ENCODE data around the gene SUCO.
"Not testable (repeated sequence)": the region's sequence is repeated elsewhere in the genome, so short reads cannot be mapped to it uniquely, and the experiment has no call there.

SUCO gene

GRCh38 chr1:172532700-172533512 is at the start of gene SUCO:
SUCO (plus strand) TSS chr1:172533150; CDS start chr1:172533436, 286 bp downstream.
- peak; percentile 100 for DNase-seq (ENCODE audit: low spot score)

DNA sequence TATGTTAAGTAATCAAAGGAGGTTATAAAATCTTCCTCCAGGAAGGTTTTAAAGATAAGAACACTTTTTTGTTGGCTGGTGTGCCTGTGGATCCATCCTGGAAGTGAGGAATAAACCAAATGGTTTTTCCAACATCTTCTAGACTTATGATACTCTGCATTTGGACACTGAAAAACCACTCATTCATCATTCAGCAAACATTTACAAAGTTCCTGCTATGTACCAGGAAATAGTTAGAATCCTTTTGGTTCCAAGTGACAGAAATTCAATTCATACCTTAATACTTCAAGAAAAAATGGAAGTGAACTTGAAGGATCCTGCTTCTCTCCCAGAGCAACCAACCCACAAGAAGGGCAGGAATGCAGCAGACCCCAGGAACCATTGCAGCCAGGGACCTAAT is 49.5 kb upstream of the SUCO start:
- DNase-seq (ENCODE audit: low spot score), result no peak

- no peak for DNase-seq (ENCODE audit: low spot score)
Measured at GRCh38 chr1:172484252-172484651, 48.7 kb upstream of the SUCO start.

DNA sequence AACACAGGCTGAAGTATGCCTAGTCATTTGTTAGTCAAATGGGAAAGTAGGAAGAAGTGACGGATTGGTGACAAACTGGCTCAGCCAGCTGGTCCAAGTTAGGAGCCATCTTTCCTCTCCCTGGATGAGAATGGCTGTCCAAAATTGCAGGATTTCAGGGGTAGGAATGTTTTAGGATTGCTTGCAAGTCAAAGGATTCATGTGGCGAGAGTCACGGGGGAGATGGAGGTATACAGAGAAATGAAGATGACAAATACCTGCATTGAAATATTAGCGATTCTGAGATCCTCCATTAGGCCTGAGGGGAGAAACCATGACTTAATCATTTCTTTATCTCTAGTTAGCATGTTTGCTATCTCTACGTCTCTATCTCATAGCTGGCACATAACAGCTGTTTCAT is 47.3 kb upstream of the SUCO start:
- no peak for DNase-seq (ENCODE audit: low spot score)

- no peak for DNase-seq (ENCODE audit: low spot score)
Measured at GRCh38 chr1:172486805-172487454, 46.0 kb upstream of the SUCO start.

DNA sequence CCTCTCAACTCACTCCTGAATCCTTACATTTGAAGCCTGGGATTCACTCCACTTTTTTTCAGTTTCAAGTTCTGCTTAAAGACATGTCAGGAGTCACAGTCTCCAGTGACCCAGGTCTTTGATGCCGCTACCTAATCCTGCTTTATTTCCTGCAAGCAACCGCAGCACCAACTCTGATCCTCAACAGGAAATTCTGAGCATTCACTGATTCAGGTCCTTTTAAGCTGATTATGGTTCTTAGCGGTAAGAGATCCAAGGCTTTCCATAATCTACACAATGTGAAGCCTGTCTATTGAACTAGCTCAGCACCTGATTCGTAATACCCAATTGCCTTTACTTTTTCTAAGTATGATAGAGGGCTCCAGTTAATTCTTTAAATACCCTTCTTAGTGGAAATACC is 45.4 kb upstream of the SUCO start:
- DNase-seq (ENCODE audit: low spot score), result no peak

- no peak for DNase-seq (ENCODE audit: low spot score)
Measured at GRCh38 chr1:172488393-172488792, 44.6 kb upstream of the SUCO start.

GRCh38 chr1:172489847-172490246 is 43.1 kb upstream of the SUCO start:
- no peak for DNase-seq (ENCODE audit: low spot score)

DNA sequence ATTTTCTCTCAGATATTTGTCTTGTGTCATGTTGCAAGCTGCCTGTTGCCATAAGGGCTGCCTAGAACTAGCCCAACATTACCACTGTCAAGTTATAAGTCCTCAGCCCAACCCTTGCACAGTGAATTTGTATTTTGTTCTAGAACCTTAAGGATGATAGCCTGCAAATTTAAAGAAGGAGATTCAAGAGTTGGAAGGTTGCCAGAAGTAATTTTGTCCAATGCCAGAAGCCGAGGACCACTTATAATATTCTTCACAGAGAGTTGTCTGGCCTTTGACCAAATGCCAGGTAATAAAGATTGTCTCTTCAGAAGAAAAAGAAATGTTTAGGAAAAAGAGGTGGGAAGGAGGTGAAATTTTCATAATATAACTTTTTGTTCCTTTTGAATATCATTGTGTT is 40.5 kb upstream of the SUCO start:
- no peak for DNase-seq (ENCODE audit: low spot score)

- DNase-seq (ENCODE audit: low spot score), result no peak
Measured at GRCh38 chr1:172494166-172494565, 38.8 kb upstream of the SUCO start.

GRCh38 chr1:172496127-172496526 is 36.8 kb upstream of the SUCO start:
- DNase-seq (ENCODE audit: low spot score), result not testable (repeated sequence)

- DNase-seq (ENCODE audit: low spot score), result no peak
Measured at GRCh38 chr1:172496678-172497077, 36.3 kb upstream of the SUCO start.

DNA sequence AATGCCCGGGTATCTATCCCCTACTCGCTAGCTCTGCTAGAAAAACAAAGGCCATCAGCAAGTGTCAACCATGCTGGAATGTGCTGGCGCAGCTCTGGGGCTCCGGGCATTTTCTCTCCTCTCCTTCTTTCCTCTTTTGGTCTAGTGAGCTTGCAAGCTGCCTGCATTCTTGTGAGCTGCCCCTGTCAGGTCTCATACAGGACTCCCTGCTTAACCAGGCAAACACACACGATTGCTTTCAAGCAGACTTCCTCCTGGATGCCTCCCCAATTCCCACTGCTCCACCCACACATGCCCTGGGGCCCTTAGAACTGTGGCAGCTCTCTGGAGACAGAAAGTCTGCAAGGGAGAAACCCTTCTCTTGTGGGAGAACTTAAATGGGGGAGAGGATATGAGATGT is 35.7 kb upstream of the SUCO start:
- DNase-seq (ENCODE audit: low spot score), result no peak

GRCh38 chr1:172498857-172499256 is 34.1 kb upstream of the SUCO start:
- DNase-seq (ENCODE audit: low spot score), result no peak

DNA sequence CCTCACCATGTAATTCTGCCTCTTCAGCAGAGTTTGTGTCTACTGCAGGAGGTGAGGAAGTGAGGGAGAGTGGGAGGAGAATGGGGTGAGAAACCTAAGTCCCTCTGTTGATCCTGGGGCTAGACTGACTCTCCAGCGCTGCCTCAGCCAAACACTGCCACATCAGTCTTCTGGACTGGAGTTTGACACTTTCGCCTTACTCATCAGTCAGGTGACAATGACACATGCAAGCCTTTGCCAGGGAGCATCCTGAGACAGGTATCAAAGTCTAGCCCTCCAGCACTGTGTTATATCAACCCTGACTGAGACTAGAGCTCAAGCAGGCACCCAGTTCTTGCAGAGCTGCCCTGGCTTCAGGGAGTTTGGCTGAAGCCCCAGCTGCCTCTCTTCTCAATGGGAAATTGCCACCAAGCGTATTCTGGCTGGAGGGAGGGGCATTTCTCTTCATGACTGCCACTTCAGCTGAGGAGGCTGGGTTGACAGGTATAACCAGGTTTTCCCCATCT is 33.3 kb upstream of the SUCO start:
- DNase-seq (ENCODE audit: low spot score), result no peak

- DNase-seq (ENCODE audit: low spot score), result no peak
Measured at GRCh38 chr1:172500207-172500606, 32.7 kb upstream of the SUCO start.

GRCh38 chr1:172507741-172508140 is 25.2 kb upstream of the SUCO start:
- no peak for DNase-seq (ENCODE audit: low spot score)

DNA sequence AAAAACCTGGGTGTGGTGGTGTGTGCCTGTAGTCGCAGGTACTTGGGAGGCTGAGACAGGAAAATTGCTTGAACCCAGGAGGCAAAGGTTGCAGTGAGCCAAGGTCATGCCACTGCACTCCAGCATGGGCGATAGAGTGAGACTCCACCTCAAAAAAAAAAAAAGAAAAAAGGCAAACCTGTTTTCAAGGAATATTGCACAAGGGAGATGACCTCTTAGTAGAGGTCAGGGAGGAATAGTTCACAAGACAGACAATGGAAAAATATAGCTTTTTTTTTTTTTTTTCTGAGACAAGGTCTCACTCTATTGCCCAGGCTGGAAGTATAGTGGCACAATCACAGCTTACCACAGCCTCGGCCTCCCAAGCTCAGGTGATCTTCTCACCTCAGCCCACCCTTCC is 22.5 kb upstream of the SUCO start:
- DNase-seq (ENCODE audit: low spot score), result no peak

DNA sequence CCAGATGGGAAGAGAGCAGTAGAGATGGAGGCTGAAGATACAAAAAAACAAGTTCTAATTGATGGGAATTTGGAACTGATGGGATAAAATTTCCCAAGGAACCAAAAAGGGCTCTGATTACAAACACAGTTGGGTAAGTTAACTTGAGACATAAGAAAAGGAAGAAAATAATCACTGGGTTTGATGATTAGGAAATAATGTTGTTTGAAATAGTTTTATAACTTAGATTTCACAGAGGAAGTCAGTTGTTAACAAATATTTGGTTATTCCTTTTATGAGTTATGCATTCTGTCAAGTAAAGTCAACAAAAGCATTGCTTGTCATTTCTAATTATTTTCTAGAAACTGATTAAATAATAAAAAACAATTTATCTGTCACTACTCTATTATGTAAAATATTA is 20.4 kb upstream of the SUCO start:
- no peak for DNase-seq (ENCODE audit: low spot score)

- DNase-seq (ENCODE audit: low spot score), result no peak
Measured at GRCh38 chr1:172513479-172513878, 19.5 kb upstream of the SUCO start.

DNA sequence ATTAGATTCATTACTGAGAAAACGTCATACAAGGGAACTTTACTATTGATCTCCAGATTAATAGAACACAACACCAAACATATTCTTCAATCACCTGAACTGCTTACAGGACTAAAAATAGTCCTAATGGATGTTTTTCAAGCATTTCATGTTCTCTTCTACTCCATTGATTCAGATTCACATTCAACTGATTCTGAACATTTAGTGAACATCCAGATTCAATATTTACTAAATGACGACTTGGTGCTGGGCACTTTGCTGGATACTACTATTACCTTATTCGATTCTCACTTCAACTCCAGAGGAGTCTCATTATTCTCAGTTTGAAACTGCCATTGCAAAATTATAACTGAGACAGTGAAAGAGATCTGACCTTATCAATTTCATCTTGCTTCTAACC is 18.8 kb upstream of the SUCO start:
- DNase-seq (ENCODE audit: low spot score), result no peak

GRCh38 chr1:172515436-172515835 is 17.5 kb upstream of the SUCO start:
- DNase-seq (ENCODE audit: low spot score), result no peak

- no peak for DNase-seq (ENCODE audit: low spot score)
Measured at GRCh38 chr1:172515927-172516326, 17.0 kb upstream of the SUCO start.

DNA sequence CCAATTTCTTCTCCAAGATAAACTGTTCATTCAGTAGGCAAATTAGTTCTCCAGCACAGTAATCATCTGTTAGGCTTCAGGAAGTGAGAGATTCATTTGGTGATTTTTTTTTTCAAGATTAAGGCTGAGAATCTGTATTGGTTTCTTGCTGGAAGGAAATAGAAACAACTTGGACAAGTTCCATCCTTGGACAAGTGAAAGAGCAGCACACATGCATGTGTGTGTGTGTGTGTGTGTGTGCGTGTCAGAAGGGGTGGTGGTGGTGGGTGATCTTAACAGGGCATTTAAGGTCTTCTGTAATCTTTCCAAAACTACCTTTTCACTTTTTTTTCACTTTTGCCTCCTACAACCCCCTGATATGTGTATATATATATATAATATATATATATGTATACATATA is 15.9 kb upstream of the SUCO start:
- DNase-seq (ENCODE audit: low spot score), result no peak

Measured in Ammon's horn (tissue), 1 donor.